Hippocampal formation (tissue), 2 donors: ENCODE measurements around the gene FMNL3.

ENCODE experiments used
- DNase-seq, 2 donors: peaks; one replicate each; lab custom pipeline; 2025; lab: John Stamatoyannopoulos, UW

The FMNL3 gene

DNA sequence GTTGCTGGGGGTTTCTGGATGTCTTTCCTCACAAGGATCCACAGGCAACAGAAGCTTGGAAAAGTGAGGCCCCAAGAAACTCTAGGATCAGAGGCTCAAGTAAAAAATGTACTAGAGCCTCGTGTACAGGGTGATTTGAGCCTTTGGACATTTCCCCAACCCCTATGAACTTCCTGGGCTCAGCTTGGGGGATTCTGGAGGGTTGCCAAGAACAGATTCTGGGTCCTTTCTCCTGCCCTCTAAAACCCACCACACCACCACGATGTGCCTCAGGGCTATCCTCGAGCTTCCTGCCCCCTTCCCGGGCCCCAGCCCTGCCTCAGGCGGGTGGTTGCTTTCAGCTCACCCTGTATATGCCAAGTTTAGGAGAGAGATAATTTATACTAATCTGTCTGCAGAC, 102.3 kb downstream of the FMNL3 start:
- DNase-seq = no peak

DNA sequence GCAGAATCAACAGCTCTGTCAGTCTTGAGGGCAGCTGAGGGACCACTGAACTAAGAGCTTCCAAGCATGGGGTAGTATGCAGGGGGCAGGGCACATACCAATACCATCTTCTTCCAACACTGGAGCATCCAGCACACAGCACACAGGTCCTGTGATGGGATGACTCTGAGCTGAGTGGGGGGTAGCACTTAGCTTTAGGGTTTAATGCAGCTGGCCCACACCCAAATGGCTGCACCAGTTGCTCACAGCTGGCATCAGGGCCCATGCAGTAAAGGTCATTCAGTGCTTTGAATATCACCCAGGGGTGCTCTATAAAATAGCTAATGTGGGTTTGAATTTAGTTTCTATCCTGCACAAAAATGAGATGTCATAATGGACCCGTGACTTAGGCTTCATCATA, 103.5 kb downstream of the FMNL3 start:
- no peak for DNase-seq

DNA sequence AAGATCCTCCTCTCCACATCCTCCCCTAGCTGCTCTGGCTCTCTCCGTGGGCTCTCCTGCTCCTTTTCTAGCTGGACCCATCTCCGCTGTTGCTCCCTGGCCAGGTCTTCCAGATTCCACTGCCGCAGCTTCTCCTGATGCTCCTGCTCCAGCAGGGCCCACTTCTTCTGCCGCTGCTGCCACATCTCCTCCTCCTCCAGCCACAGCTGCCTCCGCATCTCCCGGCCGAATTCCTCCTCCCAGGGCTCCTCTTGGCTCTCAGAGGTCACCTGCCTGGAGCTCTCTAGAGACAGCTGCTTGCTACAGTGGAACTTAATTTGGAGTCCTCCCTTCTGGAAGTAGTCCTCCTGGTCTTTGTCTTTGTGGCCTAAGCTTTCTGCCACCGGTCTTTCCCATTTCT, 107.2 kb downstream of the FMNL3 start:
- no peak for DNase-seq

- DNase-seq = no peak
Observed at GRCh38 chr12:49598527-49598926, 108.7 kb downstream of the FMNL3 start.

GRCh38 chr12:49588721-49589516, 118.3 kb downstream of the FMNL3 start:
- no peak for DNase-seq

DNA sequence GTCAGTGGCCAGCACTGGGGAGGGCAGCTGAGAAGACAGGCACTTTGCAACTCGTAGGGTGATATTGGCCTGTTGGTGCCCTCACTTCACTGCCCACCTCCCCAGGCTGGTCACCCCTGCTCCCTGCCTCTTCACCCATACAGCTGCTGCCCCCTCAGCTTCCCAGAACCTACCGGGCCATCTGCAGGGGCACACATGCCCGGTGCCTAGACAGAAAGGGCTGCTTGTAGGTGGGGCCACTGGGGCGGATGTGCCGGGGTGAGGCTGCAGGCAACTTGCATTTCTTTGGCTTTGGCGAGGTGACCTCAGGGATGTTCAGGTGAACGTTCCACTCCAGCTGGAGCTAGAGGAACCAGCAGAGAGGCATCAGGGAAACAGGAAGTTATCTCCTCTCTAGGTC, 118.9 kb downstream of the FMNL3 start:
- DNase-seq = no peak

- DNase-seq = no peak
Observed at GRCh38 chr12:49587174-49587908, 119.9 kb downstream of the FMNL3 start.
